ENCODE data around the gene AK8.

AK8 gene

DNA sequence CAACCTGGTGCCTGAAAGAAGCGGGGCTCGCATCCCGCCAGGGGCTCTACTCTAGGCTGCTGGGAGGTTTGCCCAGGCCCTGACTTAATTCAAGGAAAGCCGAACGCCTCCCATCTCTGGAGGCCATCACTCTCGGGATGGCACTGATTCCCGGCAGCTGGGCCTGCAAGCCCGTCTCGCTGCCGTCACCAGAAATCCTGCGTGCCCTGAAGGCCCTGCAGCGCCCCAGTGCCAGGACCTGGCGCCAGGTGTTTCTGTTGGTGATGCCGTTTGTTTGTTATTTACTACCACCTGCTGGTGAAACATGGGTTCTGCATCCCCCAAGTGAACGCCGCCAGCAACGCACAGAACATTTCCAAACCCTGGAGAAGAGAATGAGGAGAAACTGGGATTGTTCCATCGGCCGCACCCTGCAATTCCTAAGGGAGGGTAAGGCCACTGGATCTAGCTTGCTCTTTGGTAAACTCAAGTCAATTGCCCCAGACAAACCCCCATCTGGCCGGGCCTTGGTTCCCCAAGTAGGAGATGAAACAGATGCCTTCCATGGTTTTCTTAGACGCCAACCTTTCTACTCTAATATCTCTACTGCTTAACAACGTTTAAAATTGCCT is 77.9 kb downstream of the AK8 start:
- DNase-seq (ENCODE audit: low read depth in 2 of 3, low spot score in 2 of 3): peak; percentile 11 to 27 (median 23)

DNA sequence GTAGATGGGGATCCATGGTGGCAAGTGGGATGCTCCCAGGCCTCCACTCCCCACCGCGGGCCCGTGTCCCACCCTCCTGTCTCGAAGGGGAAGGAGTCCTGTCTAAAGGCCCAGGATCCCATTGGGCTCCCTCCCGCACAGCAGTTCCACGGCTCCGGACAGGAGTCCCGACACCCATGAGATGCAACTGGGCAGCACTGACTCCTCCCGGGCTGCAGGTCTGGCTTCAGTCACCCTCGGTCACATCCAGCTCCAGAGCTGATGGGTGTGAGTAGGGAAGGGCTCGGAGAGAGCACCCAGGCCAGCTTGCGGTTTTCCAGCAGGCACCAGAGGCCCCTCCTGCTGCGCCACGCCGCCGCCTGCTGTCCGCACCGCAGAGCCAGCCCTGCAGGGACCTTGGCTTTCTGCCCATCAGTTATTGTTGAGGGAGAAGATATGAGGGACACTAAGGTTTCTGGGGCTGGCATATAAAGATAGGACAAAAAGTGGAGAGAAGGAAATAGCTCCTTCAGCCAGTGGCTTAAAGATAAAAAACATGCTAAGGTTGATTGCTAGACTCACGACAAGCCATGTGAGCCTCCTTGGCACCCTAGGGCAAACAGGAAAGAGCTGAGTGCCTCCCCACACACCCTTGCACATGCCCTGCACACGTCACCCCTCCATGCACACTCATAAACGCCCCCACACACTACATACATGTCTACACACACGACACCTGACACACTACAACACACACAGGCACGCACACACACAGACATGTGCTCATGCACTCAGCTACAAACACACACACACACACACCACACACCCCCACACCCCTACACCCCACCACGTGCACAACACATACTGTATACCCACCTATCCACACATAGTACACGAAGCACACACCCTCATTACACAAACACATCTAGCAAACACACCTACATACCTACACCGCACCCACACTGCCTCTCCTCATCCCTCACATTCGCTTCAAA is 79.0 kb downstream of the AK8 start:
- DNase-seq (ENCODE audit: low read depth in 2 of 3, low spot score in 2 of 3): no peak

GRCh38 chr9:132797861-132798659 is 80.0 kb downstream of the AK8 start:
- DNase-seq (ENCODE audit: low read depth in 2 of 3, low spot score in 2 of 3): no peak

- no peak for DNase-seq (ENCODE audit: low read depth in 2 of 3, low spot score in 2 of 3)
Observed at GRCh38 chr9:132795511-132796303, 82.4 kb downstream of the AK8 start.

- no peak for DNase-seq (ENCODE audit: low read depth in 2 of 3, low spot score in 2 of 3)
Observed at GRCh38 chr9:132794730-132795380, 83.2 kb downstream of the AK8 start.

DNA sequence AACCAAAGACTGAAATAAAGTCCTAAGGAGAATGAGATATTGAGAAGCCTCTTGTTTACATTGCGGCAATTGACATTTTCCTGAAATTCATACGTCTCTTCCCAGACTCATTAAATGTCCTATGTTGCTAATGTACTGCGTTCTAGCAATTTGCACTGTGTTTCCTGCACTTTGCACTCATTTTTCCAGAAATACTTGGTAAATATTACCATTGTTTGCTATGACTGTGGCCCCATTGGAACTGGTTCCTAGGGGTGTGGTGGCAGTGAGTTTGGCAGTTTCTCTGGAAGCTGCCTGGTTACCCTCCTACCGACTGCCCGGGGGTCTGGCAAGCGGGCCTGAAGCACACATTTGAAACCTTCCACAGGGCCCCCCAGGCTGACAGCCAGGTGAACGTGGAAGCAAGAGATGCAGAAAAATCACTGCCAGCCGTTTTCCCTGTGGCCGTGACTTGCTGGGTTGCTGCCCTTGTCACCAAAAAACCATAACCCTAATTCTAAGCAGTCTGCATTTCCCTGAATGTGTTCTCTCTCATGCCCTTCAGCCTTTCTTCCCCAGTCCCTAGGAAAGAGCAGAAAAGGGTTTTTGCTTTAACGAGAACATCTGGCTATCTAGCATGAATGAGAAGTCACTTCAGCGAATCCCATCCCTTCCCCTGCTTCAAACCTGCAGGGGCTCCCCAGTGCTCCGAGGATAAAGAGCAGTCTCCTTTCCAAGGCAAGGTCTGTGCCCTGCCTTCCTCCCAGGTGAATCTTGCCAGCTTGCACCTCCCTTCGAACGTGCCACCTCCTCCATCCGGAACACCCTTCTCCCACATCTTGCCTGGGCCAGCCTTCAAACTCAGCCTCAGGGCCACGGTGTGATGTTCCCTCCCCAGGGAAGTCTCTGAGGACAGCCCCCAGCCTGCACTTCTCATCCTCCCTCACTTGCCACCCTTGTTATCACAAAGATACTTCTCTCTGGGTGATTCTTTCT is 84.2 kb downstream of the AK8 start:
- no peak for DNase-seq (ENCODE audit: low read depth in 2 of 3, low spot score in 2 of 3)

- no peak for DNase-seq (ENCODE audit: low read depth in 2 of 3, low spot score in 2 of 3)
Observed at GRCh38 chr9:132792547-132792946, 85.5 kb downstream of the AK8 start.

DNA sequence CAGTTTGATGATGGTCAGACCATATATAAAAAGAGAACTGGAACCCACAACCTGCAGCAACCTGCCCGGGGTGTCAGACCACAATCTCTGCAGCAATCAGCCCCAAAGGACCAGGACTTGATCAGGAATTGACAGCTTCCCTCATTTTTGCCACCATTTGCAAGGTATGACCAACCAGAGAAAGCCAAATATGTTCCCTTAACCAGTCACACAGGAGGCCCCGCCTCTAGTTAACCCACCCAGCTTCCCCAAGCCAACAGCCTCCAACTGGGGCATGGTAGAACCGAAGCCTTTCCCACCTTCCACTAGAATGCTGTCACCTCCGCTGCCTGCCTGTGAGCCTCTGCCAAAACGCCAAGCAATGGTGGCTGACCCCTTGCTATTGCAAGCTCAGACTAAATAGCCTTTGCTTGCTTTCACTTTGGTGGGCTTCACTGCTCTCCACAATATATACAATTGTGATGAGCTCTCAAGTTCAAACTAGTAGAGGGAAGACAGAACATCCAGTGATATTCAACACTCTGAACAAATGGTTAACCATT is 86.3 kb downstream of the AK8 start:
- no peak for DNase-seq (ENCODE audit: low read depth in 2 of 3, low spot score in 2 of 3)

DNA sequence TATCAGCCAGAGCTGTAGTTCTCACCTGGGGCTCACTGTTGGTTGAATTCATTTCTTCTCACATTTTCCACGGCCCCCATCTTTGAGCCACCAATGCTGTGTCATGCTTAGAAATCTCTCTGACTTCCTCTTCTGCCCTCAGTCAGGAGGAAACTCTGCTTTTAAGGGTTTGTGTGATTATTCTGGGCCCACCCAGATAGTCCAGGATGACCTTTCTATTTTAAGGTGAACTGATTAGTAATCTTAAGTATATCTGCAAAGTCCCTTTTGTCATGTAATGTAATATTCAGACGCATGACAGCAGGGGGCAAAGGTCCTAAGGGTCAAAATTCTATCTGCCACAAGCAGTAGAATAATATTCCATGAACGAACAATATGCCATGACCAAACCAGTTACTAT is 88.4 kb downstream of the AK8 start:
- DNase-seq (ENCODE audit: low read depth in 2 of 3, low spot score in 2 of 3): no peak

DNA sequence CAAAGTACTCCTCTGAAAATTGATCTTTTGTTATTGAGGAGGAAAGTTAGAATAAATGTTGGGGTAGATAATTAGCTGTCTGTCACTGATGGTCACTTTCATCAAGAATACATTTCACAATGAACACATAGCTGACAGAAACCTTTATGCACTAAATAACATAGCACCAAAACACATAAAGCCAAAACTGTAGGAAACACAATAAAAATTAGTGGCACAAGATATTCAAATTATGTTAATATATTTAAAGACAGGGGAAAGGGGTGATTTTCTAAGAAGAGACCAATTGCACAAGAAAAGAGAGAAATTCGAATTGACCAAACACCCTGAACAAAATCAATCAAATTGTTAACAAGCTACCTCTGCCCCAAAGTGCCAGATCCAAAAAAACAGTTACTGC is 89.7 kb downstream of the AK8 start:
- no peak for DNase-seq (ENCODE audit: low read depth in 2 of 3, low spot score in 2 of 3)

- DNase-seq (ENCODE audit: low read depth in 2 of 3, low spot score in 2 of 3): no peak
Observed at GRCh38 chr9:132787748-132788159, 90.3 kb downstream of the AK8 start.

GRCh38 chr9:132784286-132784830 is 93.7 kb downstream of the AK8 start:
- DNase-seq (ENCODE audit: low read depth in 2 of 3, low spot score in 2 of 3): no peak

DNA sequence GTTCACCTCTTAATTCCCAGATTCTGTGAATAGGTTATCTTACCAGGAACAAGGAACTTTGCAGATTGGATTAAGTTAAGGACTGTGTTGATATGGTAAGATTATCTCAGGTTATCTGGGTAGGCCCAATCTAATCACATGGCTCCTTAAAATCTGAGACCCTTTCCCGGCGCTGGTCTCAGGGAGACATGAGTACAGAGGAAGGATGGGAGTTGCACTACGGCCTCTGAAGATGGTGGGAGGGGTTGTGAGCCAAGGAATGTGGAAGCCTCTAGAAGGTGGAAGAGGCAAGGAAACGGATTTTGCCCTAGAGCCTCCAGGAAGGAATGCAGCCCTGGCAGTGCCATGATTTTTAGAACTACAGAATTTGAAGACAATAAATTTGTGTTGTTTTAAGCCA is 95.1 kb downstream of the AK8 start:
- DNase-seq (ENCODE audit: low read depth in 2 of 3, low spot score in 2 of 3): no peak

DNA sequence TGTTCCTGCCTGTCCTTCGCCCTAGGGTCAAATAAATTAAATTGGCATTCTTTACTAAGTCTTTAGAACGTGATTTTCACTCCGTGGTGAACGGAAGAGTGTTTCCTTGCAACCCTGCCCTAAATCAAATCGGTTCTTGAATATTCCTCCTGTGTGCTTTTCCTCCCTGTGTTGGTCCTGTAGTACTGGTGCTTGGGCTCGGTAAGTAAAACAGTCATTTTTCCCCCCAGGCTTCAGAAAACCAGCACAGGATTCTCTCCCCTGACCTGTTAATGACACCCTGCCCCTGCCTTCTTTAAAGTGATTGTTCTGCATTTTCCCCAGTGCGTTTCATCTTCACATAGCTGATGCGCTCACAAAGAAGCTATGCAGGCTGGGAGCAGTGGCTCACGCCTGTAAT is 96.0 kb downstream of the AK8 start:
- no peak for DNase-seq (ENCODE audit: low read depth in 2 of 3, low spot score in 2 of 3)

DNA sequence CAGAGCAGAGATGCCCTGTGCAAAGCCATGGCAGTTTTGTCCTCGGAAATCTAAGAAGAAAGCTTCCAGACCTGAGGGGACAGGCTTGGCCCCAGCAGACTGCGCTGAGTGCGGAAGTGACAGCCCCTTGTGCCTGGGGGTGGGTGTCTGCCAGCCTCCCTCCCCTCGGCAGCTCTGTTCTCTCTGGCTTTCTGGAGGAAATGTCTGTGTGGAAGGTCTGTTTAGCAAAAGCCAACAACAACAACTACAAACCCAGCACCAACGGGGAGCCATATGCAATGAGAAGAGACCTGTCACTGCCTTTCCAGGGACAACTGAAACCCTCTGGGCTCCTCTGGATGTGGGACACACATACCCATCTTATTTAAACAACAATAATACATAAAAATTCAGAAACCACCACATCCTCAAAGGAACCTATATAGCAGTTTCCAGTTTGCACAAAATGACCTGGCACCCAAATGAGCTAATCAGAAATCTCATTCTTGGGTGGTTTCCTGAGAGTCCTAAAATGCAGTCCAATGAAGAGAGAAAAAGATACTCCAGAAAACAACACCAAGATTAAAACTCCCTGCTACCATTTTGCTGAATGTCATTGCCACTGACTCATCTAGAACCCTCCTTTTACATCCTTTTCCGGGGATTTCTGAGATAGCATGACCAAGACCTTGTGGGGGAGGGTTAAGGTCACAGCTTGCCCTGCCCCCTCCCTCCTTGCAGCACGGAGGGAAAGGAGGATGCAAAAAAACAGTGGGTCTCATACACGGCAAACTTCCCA is 97.7 kb downstream of the AK8 start:
- DNase-seq (ENCODE audit: low read depth in 2 of 3, low spot score in 2 of 3): no peak

DNA sequence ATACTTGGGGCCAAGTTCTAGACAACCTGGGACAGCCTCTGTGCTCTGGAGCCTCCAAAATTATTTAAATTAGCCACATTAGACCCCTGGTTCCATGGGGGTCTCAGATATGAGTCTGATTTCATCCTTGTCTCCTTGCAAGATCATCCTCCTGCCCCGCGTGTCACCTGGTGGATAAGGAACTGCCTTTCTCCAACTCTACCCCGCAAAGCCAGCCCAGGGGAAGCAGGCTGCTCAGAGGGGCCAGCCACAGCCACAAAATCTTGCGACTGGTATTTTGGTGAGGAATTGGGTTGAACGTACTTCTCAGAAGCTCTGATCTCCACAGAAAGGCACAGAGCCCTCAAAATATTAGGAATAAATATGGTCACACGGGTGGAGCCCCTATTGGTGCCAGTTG is 101.2 kb downstream of the AK8 start:
- DNase-seq (ENCODE audit: low read depth in 2 of 3, low spot score in 2 of 3): no peak

- no peak for DNase-seq (ENCODE audit: low read depth in 2 of 3, low spot score in 2 of 3)
Observed at GRCh38 chr9:132776268-132776667, 101.8 kb downstream of the AK8 start.

DNA sequence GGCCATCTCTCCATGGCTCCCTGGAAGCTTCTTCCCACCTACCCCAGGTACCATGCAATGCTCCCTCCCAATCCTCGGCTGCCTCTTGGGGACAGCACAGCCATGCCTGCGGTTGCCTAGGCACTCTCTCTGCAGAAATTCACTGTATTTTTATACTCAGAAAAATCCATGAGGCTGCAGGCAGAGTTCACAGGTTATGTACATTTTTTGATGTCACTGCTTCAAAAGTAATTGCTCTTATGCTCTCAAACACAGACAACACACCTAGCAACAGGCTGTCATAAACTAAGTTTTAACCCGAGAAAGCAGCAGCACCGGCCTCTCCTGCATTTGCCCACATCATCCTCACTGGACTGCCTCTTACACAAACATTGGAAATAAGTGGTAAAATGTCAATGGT is 102.4 kb downstream of the AK8 start:
- DNase-seq (ENCODE audit: low read depth in 2 of 3, low spot score in 2 of 3): no peak
